Central memory CD8-positive, alpha-beta T cell (primary cell): ENCODE measurements around the gene IL18R1.

Experiments used
- ATAC-seq: fragments of 150-1000 bp; cut with Tn5 transposase; replicated peaks from 2 replicates; pipeline ENCODE4 v1.10.0; 2022; ENCODE audit warnings: mild to moderate bottlenecking, moderate FRiP score, moderate number of reproducible peaks; ENCODE audit not compliant: poor library complexity, severe bottlenecking; ENCODE audit errors: extremely low read depth
- DNase-seq, 2 donors: peaks; one replicate each; pipeline ENCODE4 v3.0.0; 2021; ENCODE audit warnings: low spot score in 2 of 2
- H3K27ac Mint-ChIP-seq: one replicate; pipeline ENCODE4 v1.8.0; 2022; ENCODE audit warnings: low read depth, mild to moderate bottlenecking, moderate library complexity, mixed read lengths
- H3K27me3 Mint-ChIP-seq: one replicate; pipeline ENCODE4 v1.8.0; 2022; ENCODE audit warnings: mixed read lengths
- H3K36me3 Mint-ChIP-seq: one replicate; pipeline ENCODE4 v1.8.0; 2022; ENCODE audit warnings: mild to moderate bottlenecking, moderate library complexity, mixed read lengths; ENCODE audit not compliant: insufficient read depth
- H3K4me1 Mint-ChIP-seq: one replicate; pipeline ENCODE4 v1.8.0; 2022; ENCODE audit warnings: mixed read lengths
- H3K4me3 Mint-ChIP-seq: one replicate; pipeline ENCODE4 v1.8.0; 2022; ENCODE audit warnings: mild to moderate bottlenecking, moderate library complexity, mixed read lengths
- H3K9me3 Mint-ChIP-seq: one replicate; pipeline ENCODE4 v1.8.0; 2022; ENCODE audit warnings: mixed read lengths

IL18R1 gene

GRCh38 chr2:102433973-102434654 lies 78.5 kb downstream of the IL18R1 start:
- Mint-ChIP-seq H3K9me3 (no peaks in the 10 kb centered on the region), H3K27ac (no peak overlapping the region), H3K36me3 (peaks cover 2% of the 10 kb centered on the region), H3K27me3 (no peaks in the 10 kb centered on the region), H3K4me3 (no peak overlapping the region), H3K4me1 (peaks cover 26% of the 10 kb centered on the region)
- no peak for DNase-seq
- no peak for ATAC-seq

GRCh38 chr2:102434655-102435381 lies 79.2 kb downstream of the IL18R1 start:
- H3K9me3 Mint-ChIP-seq = no peaks in the 10 kb centered on the region
- H3K4me3 Mint-ChIP-seq = peak overlapping the region; percentile 1
- ATAC-seq (no peak), DNase-seq (no peak)
- no peak overlapping the region for H3K27ac Mint-ChIP-seq
- peaks cover 19% of the 10 kb centered on the region for H3K4me1 Mint-ChIP-seq
- peaks cover 2% of the 10 kb centered on the region for H3K36me3 Mint-ChIP-seq
- no peaks in the 10 kb centered on the region for H3K27me3 Mint-ChIP-seq

DNA sequence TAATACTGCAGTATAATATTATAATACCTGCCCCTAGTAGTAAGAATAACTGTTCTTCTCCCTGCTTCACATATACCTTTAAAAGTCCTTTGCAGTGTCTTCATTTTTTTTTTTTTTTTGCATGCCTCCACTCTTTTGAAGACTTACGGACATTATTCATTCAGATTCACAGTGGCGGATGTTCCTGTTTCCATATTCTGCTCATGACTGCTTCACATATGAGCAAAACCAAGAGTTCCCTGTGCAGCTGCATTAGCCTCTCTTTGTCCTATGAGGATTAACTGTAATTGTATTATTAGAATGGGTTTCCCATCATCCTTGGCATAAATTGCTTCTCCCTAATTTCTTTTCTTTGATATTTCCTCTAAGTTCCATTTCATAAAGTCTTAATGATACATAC lies 80.1 kb downstream of the IL18R1 start:
- ATAC-seq (no peak), DNase-seq (no peak)
- peak overlapping the region; percentile 17 for H3K27ac Mint-ChIP-seq
- H3K27me3 Mint-ChIP-seq = no peaks in the 10 kb centered on the region
- H3K36me3 Mint-ChIP-seq = peaks cover 2% of the 10 kb centered on the region
- H3K4me3 Mint-ChIP-seq = no peak overlapping the region
- peaks cover 18% of the 10 kb centered on the region for H3K4me1 Mint-ChIP-seq
- H3K9me3 Mint-ChIP-seq = no peaks in the 10 kb centered on the region

- H3K4me1 Mint-ChIP-seq = peaks cover 18% of the 10 kb centered on the region
- H3K36me3 Mint-ChIP-seq = peaks cover 2% of the 10 kb centered on the region
- no peaks in the 10 kb centered on the region for H3K27me3 Mint-ChIP-seq
- DNase-seq (no peak), ATAC-seq (no peak)
- no peaks in the 10 kb centered on the region for H3K9me3 Mint-ChIP-seq
- H3K4me3 Mint-ChIP-seq = no peak overlapping the region
- peak overlapping the region; percentile 17 for H3K27ac Mint-ChIP-seq
Observed at GRCh38 chr2:102436323-102436722, 80.7 kb downstream of the IL18R1 start.

DNA sequence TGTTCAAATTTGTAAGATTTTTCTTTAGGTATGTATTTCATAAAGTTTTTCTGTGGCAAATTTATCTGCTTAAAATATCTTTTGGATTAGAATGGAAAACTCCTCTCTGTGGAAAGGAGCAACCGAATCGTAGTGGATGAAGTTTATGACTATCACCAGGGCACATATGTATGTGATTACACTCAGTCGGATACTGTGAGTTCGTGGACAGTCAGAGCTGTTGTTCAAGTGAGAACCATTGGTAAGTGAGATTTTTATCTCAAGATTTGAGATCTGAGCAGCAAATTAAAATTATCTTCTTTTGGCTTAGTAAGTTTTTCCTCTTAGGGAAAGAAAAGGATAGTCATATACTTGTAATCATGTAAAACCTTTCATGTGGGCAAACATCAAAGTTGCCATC lies 81.5 kb downstream of the IL18R1 start:
- DNase-seq (no peak), ATAC-seq (no peak)
- H3K9me3 Mint-ChIP-seq = no peaks in the 10 kb centered on the region
- H3K4me3 Mint-ChIP-seq = no peak overlapping the region
- no peaks in the 10 kb centered on the region for H3K27me3 Mint-ChIP-seq
- no peak overlapping the region for H3K27ac Mint-ChIP-seq
- peaks cover 2% of the 10 kb centered on the region for H3K36me3 Mint-ChIP-seq
- peaks cover 18% of the 10 kb centered on the region for H3K4me1 Mint-ChIP-seq

GRCh38 chr2:102438111-102438510 lies 82.5 kb downstream of the IL18R1 start:
- Mint-ChIP-seq H3K4me1 (peaks cover 21% of the 10 kb centered on the region), H3K4me3 (no peak overlapping the region), H3K27me3 (no peaks in the 10 kb centered on the region), H3K9me3 (no peaks in the 10 kb centered on the region), H3K27ac (no peak overlapping the region), H3K36me3 (peaks cover 2% of the 10 kb centered on the region)
- ATAC-seq (peak; percentile 70), DNase-seq (no peak)

- Mint-ChIP-seq H3K9me3 (no peaks in the 10 kb centered on the region), H3K27ac (no peak overlapping the region), H3K4me1 (peaks cover 23% of the 10 kb centered on the region), H3K27me3 (no peaks in the 10 kb centered on the region), H3K4me3 (no peak overlapping the region), H3K36me3 (peaks cover 2% of the 10 kb centered on the region)
- no peak for DNase-seq
- ATAC-seq = no peak
Observed at GRCh38 chr2:102438578-102438977, 83.0 kb downstream of the IL18R1 start.

GRCh38 chr2:102439065-102439695 lies 83.6 kb downstream of the IL18R1 start:
- Mint-ChIP-seq H3K27ac (no peak overlapping the region), H3K9me3 (no peaks in the 10 kb centered on the region), H3K4me3 (no peak overlapping the region), H3K36me3 (peaks cover 2% of the 10 kb centered on the region), H3K27me3 (no peaks in the 10 kb centered on the region), H3K4me1 (peaks cover 23% of the 10 kb centered on the region)
- DNase-seq (no peak), ATAC-seq (no peak)

DNA sequence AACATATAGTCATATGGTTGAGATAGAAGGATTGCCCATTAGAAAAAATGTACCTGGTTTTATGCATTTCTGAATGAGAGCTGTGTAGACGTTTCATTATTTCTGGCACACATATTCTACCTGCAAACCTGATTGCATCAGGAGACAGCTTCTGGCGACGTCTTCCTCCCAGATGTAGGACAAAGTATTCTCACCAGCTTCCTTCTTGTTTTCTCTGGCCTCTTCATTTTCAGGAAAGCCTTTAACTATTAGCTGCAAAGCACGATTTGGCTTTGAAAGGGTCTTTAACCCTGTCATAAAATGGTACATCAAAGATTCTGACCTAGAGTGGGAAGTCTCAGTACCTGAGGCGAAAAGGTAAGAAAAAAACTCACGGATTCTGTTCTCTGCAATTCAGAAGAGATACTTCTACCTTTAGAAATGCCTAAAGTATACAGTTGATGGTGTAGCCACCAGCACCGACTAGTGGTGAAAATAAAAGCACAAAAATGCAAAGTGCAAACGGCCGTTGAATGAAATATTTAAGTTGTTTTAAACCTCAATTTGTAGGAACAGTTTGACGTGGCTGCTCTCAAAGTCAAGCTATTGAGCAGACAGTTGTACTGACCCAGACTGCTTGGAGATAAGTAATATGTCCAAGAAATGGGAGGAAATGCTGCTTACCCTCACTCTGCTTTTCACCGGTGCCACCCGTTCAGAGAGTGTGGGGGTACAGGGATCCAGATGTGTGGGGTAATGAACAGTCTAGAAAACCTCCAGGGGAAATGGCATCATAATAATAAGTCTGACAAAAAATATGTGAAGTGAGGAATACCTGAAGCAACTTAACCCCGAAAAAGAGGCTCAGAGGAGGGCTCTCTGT lies 87.6 kb downstream of the IL18R1 start:
- no peak overlapping the region for H3K27ac Mint-ChIP-seq

GRCh38 chr2:102444233-102444632 lies 88.6 kb downstream of the IL18R1 start:
- peaks cover 3% of the 10 kb centered on the region for H3K36me3 Mint-ChIP-seq
- no peaks in the 10 kb centered on the region for H3K27me3 Mint-ChIP-seq
- H3K9me3 Mint-ChIP-seq = no peaks in the 10 kb centered on the region
- ATAC-seq (no peak), DNase-seq (no peak)
- H3K4me3 Mint-ChIP-seq = no peak overlapping the region
- peaks cover 5% of the 10 kb centered on the region for H3K4me1 Mint-ChIP-seq
- H3K27ac Mint-ChIP-seq = no peak overlapping the region

More for the DNA sequence above, 87.6 kb downstream of the IL18R1 start:
- DNase-seq = peak in 1 of 2 donors; percentile 30
- peak; percentile 64 for ATAC-seq
- no peak overlapping the region for H3K4me3 Mint-ChIP-seq
- H3K36me3 Mint-ChIP-seq = peaks cover 2% of the 10 kb centered on the region
- H3K4me1 Mint-ChIP-seq = peaks cover 5% of the 10 kb centered on the region
- H3K9me3 Mint-ChIP-seq = no peaks in the 10 kb centered on the region
- no peaks in the 10 kb centered on the region for H3K27me3 Mint-ChIP-seq

GRCh38 chr2:102446936-102447335 lies 91.3 kb downstream of the IL18R1 start:
- Mint-ChIP-seq H3K4me1 (peaks cover 5% of the 10 kb centered on the region), H3K27ac (no peak overlapping the region), H3K4me3 (no peak overlapping the region), H3K36me3 (peaks cover 5% of the 10 kb centered on the region), H3K9me3 (no peaks in the 10 kb centered on the region), H3K27me3 (no peaks in the 10 kb centered on the region)
- ATAC-seq (no peak), DNase-seq (no peak)
